Mammary epithelial cell (primary cell): ENCODE measurements around the gene NRM.
"Not testable (repeated sequence)": the region's sequence is repeated elsewhere in the genome, so short reads cannot be mapped to it uniquely, and the experiment has no call there.

Experiments
- CTCF ChIP-seq, 2 donors: IDR thresholded peaks in 1 of 2; conservative IDR thresholded peaks in 1 of 2; 2 replicates each; pipeline ENCODE4 v1.5.1; 2011 to 2012; ENCODE audit warnings: inconsistent platforms in 2 of 2, low read length in 2 of 2, mild to moderate bottlenecking in 2 of 2, control low read depth in 1 of 2, low read depth in 1 of 2; ENCODE audit not compliant: insufficient read depth in 1 of 2; ENCODE audit errors: extremely low read depth in 1 of 2
- EZH2 ChIP-seq: IDR thresholded peaks from 2 replicates; pipeline ENCODE4 v1.6.1; 2012; ENCODE audit warnings: low read length, inconsistent platforms, borderline replicate concordance

GRCh38 chr6:30722025-30722279 lies 31.2 kb upstream of the NRM start:
- TF ChIP-seq CTCF (conservative IDR thresholded peaks at IDR 0.05 in 1 of 2, IDR thresholded peaks at IDR 0.05 in 1 of 2; ENCODE audit: extremely low read depth in 1 of 2, insufficient read depth in 1 of 2, low read depth in 1 of 2, low read length in 2 of 2); EZH2: not testable (repeated sequence)
